HG03565 (cell line): ENCODE data around the gene SORCS2.

Experiments used
- ATAC-seq: cut with Tn5 transposase; IDR thresholded peaks from one replicate; pipeline ENCODE4 v1.9.1; 2021; ENCODE audit warnings: mild to moderate bottlenecking, moderate library complexity; ENCODE audit not compliant: unreplicated experiment

Gene SORCS2

DNA sequence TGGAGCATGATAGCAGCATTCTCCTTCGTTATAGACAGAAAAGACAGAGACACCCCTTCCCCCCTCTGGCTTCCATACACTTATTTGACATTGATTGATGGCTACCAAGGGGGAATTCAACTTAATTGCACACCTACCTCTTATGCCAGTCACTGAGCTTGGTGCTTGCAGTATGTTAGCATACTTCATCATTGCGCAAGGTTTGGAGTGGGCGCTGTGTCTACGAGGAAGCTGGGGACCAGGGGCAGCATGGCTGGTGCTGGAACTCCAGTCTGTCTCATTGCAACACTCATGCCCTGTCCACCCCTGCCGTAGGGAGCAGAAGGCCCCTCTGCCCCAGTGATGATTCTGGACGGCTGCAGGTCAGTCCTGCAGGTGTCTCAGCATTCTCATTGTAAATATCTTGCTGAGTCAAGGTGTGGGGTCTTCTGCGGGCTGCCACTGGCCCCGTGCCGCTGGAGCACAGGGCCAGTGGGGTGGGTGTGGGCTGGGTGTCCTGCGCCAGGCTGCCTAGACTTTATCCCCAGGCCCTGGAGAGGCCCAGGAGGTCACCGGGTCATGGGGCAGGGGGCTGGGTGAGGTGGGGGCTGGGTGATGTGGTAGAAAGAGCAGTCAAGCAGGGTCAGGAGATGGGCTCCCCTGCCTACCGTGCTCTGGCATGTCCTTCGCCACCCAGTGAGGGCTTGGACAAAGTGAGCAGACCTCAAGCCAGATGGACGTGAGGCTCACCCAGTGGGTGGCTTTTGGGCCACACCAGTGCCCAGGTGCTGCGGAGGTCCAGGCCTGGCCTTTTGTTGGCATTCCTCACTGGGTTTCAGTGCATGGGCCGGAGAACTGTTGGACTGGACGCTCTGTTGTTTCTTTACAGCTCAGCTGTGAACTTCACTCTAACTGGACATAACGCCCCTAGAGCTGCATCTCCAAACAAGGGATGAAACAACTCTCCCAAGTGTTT is 156.9 kb downstream of the SORCS2 start:
- ATAC-seq = no peak

DNA sequence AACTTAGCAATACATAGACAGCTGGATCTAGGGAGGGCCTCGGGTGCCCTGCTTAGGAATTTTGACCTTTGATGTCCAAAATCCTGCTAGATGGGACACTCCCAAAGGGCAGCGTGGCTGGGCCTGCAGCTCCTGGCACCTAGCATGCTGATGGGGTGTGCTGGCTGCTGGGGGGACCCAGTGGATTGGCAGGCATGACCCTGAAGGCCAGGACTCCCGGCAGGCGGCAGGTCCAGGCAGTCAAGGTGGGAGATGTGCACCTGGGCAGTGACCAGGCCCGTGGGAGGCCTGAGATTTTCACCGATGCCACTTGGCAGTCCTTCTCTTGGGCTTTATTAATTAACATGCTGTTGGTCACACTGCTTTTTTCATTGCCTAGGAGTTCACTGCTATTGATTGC is 158.1 kb downstream of the SORCS2 start:
- no peak for ATAC-seq

DNA sequence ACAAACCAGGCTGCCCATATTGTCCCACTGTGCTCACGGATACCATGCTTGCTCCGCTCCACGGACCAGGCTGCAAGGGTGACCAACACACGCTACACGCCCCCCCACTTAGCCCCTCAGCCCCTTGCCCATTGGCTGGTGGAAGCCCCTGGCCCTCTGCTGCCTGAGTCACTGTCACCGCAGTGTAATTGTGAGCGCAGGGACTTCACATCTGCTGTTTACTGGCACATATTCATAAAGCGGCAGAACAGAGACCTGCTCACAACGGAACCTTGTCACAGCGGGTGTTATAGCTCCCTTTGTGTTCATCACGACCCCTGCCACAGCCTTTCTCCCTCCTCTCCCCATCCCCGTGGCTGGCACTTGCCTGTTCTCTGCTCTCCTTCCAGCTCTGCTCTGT is 158.7 kb downstream of the SORCS2 start:
- no peak for ATAC-seq

DNA sequence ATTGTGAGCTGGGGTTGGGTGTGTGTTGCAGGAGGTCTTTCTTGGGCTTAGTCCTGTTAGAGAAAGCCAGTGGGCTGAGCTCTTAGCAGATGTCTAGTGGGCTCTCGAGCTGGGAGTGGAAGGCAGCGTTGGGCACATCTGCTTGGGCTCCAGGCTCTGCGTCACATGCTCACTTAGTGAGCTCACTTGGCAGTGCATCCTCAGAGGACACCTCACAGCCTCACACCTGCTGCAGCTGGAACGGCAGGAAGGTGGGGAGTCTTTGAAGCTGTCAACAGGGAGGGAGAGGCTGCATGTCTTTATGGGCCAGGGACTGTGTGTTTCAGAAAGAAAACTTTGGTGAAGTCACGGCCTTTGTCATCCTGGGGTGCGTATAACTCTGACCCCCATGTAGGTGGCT is 160.1 kb downstream of the SORCS2 start:
- ATAC-seq = no peak

GRCh38 chr4:7353046-7353790 is 160.9 kb downstream of the SORCS2 start:
- no peak for ATAC-seq

GRCh38 chr4:7353846-7354610 is 161.7 kb downstream of the SORCS2 start:
- ATAC-seq = no peak

DNA sequence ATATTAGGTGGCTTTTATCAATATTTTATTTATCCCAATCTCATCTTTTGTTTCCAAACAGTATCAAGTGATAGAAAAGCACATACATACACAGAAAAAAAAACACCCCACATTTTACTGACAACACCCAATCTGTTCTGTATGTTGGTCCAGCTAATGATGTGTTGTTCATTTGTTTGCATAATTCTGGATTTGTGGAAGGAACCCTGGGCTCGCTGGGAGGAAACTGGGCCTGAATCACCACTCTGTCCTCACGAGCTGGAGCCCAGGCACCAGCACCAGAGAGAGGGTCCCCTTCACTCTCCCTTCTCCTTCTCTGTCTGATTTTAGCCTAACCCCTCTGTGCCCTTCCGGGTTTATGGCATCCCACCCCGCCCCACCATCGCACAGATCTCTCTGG is 162.6 kb downstream of the SORCS2 start:
- ATAC-seq = no peak

DNA sequence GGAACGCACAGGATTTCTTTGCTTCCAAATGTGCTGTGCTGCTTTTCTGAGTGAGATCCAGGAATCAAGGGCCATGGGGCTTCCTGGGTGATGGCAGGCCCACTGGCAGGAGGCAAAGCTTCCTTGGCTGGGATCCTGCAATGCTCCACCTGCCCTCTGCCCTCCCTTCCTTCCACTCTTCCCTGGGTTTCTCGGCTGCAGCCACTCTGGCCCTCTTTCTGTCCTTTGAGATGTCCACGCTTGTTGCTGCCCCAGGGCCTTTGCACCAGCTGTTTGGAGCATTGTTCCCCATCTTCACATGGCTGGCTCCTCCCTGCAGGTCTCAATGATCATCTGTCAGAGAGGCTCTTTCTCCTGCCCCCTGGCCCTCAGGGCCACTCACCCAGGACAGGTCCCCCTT is 163.5 kb downstream of the SORCS2 start:
- ATAC-seq = no peak

- no peak for ATAC-seq
These were observed 164.5 kb downstream of the SORCS2 start for GRCh38 chr4:7356667-7357310.

- ATAC-seq = no peak
These were observed 165.0 kb downstream of the SORCS2 start for GRCh38 chr4:7357323-7357722.

DNA sequence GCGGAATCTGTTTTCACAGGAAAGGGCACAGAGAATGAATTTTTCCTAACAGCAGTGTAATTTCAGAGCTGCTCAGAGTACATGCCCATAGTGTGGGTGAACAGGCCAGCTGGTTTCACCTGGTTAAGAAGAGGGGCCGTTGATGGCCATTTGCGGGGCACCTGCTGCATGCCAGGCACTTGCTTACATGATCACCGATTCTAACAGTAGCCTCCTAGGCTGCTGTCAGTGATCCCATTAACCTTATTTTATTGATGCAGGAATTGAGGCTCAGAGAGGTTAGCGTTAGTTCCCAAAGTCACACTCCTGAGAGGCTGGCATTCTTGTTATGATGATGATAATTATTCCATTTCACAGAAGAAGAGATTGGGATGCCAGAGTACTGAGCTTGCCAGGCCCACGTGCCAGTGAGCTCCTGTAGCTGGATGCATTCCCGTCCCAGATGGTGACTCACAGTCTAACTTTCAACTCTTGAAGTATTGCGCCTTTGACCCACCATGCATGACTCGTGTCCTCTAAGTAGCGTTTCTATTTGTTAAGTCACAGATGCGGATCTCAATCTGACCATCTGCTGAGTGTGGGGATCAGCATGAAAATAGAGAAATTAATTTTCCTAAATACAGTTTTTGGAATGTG is 165.9 kb downstream of the SORCS2 start:
- no peak for ATAC-seq

DNA sequence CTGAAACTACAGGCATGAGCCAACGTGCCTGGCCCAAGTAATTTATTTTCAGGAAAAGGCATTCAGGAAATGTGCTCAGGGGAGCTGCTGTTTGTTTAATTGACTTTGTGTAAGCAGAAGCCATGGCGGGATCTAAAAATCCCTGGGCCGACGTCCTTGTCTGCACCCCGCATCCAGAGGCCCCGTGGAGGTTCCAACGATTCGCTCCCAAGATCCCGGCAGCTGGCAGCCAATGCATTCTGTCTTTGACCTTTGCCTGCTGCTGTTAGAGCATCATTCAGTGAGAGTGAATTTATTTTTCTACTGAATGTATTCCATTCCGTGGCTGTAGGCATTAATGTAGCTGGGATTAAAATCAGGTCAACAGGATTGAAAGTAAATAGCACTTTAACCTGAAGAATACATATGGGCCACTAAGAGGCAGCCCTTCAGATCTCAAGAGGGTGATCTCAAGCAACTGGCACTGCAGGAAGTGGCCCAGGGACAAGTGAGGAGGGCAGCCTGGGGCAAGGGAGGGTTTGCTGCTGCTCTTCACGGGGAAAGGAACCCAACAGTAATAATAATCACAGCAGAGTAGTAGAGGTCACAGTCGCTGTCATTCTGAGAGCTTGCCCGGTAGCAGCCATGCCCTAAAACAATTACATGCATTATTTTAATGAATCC is 167.2 kb downstream of the SORCS2 start:
- ATAC-seq = no peak

DNA sequence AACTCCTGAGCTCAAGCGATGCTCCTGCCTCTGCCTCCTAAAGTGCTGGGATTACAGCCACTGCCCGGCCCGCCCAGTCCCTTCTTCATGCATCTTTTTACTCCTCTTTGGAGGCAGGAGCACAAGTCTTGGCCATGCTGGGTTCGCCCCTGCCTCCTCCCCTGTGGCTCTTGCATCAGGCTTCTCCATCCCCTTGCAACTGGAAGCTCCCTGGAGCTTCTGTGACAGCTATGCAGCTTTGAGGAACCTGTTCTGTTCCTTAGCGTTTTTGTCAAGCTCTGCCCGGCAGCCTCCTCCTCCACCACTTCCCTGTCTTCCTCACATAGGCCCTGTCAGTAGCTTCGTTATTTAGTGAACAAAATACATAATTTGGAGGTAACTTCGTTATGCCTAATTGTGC is 168.5 kb downstream of the SORCS2 start:
- ATAC-seq = no peak

GRCh38 chr4:7361280-7361895 is 169.1 kb downstream of the SORCS2 start:
- no peak for ATAC-seq

- no peak for ATAC-seq
These were observed 170.0 kb downstream of the SORCS2 start for GRCh38 chr4:7362341-7362740.

GRCh38 chr4:7362862-7363430 is 170.6 kb downstream of the SORCS2 start:
- ATAC-seq = no peak

- ATAC-seq = no peak
These were observed 172.6 kb downstream of the SORCS2 start for GRCh38 chr4:7364979-7365378.

- no peak for ATAC-seq
These were observed 173.3 kb downstream of the SORCS2 start for GRCh38 chr4:7365462-7366179.
